ENCODE results near the gene SLC4A8.

The SLC4A8 gene

GRCh38 chr12:51391283-51392123, 33.1 kb upstream of the SLC4A8 start, which contains the start of gene GALNT6:
TSS of gene GALNT6 (minus strand) at chr12:51391406. CDS start at chr12:51379781, 11,625 bp downstream.
- TF ChIP-seq ZFX (IDR thresholded peaks at IDR 0.05) (no peak), CTCF (conservative IDR thresholded peaks at IDR 0.05) (no peak)
- no peak within 1 kb of the TSS for H3K27ac ChIP-seq

DNA sequence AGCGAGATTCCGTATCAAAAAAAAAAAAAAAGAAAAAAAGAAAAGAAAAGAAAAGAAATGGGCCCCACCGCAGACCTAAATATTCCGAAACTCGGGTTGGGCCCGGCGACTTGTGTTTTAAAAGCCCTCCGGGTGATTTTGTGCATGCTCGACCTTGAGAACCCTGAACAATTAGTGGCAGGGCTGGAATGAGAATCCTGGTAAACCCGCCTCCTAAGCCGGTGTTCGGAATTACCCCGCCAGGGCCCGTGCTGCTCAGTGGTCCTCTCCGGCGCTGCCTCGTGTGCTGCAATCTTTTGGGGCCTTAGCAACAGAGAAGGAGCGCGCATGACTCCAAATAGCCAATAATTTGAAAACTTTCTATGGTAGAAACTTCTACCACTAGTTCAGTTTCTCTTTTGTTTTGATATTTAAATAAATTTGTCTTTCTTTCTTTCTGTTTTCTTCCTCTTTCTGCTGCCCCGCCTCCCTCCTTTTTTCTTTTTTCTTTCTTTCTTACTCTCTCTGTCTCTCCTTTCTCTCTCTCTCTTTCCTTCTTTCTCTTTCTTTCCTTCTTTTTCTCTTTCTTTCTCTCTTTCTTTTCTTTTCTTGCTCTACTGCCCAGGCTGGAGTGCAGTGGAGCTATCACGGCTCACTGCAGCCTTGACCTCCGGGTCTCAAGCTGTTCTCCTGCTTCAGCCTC, 31.9 kb upstream of the SLC4A8 start:
- no peak overlapping the region for H3K27ac ChIP-seq
- no peak for TF ChIP-seq CTCF (conservative IDR thresholded peaks at IDR 0.05)
- TF ChIP-seq ZFX (IDR thresholded peaks at IDR 0.05): no peak

GRCh38 chr12:51393676-51394545, 30.7 kb upstream of the SLC4A8 start:
- H3K27ac ChIP-seq: no peak overlapping the region
- no peak for TF ChIP-seq CTCF (conservative IDR thresholded peaks at IDR 0.05)
- TF ChIP-seq ZFX (IDR thresholded peaks at IDR 0.05): no peak

- H3K27ac ChIP-seq: no peak overlapping the region
- TF ChIP-seq ZFX (IDR thresholded peaks at IDR 0.05): no peak
- TF ChIP-seq CTCF (conservative IDR thresholded peaks at IDR 0.05): no peak
Observed at GRCh38 chr12:51395283-51396230, 29.1 kb upstream of the SLC4A8 start.

DNA sequence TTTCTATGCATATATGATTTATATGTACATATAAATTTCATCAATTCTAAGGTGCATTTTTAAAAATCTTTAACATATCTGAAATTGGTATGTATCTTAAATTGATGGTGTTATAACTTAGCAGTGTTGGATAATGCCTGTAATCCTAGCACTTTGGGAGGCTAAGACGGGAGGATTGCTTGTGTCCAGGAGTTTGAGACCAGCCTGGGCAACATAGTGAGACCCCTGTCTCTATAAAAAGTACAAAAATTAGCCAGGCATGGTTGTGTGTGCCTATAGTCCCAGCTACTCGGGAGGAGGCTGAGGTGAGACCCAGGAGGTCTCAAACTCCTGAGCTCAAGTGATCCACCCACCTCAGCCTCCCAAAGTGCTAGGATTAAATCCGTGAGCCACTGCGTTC, 27.0 kb upstream of the SLC4A8 start:
- TF ChIP-seq CTCF (conservative IDR thresholded peaks at IDR 0.05) (no peak), ZFX (IDR thresholded peaks at IDR 0.05) (no peak)
- H3K27ac ChIP-seq: no peak overlapping the region

- no peak for TF ChIP-seq CTCF (conservative IDR thresholded peaks at IDR 0.05)
- no peak for TF ChIP-seq ZFX (IDR thresholded peaks at IDR 0.05)
- H3K27ac ChIP-seq: no peak overlapping the region
Observed at GRCh38 chr12:51399891-51400290, 24.7 kb upstream of the SLC4A8 start.
